ENCODE data around the gene MBD6. TPM values are rescaled to one million over a fixed set of nuclear protein-coding genes. Genes with fewer than 3 reads are reported as not detected.

Gene MBD6, protein sequence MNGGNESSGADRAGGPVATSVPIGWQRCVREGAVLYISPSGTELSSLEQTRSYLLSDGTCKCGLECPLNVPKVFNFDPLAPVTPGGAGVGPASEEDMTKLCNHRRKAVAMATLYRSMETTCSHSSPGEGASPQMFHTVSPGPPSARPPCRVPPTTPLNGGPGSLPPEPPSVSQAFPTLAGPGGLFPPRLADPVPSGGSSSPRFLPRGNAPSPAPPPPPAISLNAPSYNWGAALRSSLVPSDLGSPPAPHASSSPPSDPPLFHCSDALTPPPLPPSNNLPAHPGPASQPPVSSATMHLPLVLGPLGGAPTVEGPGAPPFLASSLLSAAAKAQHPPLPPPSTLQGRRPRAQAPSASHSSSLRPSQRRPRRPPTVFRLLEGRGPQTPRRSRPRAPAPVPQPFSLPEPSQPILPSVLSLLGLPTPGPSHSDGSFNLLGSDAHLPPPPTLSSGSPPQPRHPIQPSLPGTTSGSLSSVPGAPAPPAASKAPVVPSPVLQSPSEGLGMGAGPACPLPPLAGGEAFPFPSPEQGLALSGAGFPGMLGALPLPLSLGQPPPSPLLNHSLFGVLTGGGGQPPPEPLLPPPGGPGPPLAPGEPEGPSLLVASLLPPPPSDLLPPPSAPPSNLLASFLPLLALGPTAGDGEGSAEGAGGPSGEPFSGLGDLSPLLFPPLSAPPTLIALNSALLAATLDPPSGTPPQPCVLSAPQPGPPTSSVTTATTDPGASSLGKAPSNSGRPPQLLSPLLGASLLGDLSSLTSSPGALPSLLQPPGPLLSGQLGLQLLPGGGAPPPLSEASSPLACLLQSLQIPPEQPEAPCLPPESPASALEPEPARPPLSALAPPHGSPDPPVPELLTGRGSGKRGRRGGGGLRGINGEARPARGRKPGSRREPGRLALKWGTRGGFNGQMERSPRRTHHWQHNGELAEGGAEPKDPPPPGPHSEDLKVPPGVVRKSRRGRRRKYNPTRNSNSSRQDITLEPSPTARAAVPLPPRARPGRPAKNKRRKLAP
- 5.0 and 12.5 TPM in 2 replicates for total RNA-seq

DNA sequence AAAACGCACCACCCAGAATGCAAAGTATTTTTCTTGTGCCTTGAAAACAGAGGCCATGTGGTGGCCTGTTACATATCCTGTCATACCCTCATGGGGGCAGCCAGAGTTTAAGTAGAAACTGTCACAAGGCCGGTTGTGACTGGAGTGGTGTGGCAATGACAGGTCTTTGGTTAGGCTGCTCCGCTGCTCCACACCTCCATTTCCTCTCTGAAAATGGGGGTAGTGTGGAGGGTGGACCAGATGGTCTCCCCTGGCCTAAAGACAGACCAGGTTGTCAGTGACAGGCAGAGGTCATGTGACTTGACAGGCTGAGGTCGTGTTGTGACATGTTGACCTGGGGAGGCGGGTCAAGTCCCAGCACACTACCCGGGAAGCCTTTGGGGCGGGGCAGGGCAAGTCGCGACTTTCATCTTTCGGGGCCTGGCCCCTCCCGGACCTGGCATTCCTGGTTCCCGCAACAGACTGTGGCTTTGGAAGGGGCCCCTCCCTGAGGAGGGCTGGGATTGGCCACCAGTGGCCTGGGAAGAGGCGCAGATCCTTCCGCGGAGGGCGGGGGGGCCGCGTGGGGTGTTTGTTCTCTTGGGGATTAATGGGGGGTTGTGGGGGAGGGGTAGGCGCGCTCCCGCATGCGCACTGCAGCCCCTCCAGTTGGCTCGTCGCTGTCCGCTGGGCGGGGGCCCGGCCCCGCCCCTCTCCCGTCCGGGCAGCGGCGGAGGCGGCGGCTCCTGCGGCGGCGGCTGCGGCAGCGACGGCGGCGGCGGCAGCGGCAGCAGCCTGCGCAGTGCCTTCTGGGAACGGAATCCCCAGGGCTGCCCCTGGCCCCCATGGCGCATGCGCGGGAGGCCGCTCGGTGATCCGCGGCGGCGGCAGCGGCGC is at the start of gene MBD6:
Gene MBD6 (plus strand): TSS at position 814 of the 876 bp plus-strand sequence. CDS start 1,480 bp downstream, outside the sequence.
- DNase-seq (ENCODE audit: low read depth): peak; percentile 75

GRCh38 chr12:57473392-57473791 is 49.2 kb upstream of the MBD6 start:
- no peak for DNase-seq (ENCODE audit: low read depth)

GRCh38 chr12:57473886-57474285 is 48.7 kb upstream of the MBD6 start:
- DNase-seq (ENCODE audit: low read depth): no peak

- DNase-seq (ENCODE audit: low read depth): no peak
Observed at GRCh38 chr12:57474430-57474829, 48.2 kb upstream of the MBD6 start.

DNA sequence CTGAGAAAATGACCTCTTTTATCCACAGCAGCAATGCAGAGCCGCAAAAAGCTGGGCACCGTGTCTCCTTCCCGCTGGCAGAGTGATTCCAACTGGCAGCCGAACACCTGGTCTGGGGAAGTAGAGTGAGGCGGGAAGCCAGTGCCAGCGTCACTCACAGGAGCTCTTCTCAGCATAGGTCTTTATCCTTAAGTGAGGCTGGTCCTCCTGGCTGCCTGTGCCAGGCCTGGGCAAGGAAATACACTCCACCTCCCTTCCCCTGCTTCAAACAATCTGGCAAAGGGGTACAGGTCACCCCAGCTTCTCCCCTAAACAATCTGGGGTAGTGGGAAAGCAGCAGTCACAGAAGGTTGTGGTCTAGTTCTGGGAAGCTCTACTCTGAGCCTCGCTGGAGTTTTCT is 47.8 kb upstream of the MBD6 start:
- no peak for DNase-seq (ENCODE audit: low read depth)

DNA sequence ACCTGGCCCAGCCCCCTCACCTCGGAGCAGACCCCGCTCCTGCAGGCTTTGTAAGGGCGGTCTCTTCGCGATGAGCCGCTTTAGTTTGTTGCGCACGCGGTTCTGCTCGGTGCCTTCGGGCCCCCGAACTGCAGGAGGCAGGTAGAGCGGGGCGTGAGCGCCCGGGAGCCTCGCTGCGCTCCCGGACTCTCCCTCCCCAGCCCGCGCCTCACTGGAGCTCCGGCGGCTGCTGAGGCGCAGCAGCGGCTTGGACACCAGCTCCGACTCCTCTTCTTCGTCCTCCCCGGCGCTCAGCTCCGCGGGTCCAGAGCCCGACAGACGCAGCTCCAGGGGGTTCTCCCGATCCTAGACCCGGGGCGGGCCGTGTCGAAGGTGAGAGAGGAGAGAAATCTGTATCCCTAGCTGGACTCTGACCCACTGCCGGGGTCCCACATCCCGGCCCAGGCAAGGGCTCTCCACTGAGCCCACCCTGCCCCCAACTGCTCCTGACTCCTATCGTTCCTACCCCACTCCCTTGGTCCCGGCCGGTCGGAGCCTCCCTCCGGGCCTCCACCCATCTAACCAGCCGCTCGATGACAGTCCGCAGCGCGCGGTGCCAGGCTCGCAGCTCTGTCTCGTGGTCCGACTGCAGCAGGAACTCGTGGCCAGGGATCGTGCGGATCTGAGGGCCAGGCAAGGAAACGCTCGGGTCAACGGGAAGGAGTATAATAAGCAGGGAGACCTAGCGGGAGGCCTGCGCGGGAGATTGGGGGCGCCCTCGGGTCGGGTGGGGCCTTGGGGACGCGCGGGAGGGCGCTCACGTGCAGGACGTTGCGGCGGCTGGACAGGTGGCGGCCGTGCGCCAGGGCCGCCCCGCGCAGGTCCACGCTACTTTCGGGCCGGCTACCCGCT is 47.1 kb upstream of the MBD6 start:
- no peak for DNase-seq (ENCODE audit: low read depth)

GRCh38 chr12:57476162-57476992 is 46.2 kb upstream of the MBD6 start:
- no peak for DNase-seq (ENCODE audit: low read depth)

GRCh38 chr12:57476993-57477709 is 45.5 kb upstream of the MBD6 start:
- DNase-seq (ENCODE audit: low read depth): no peak

DNA sequence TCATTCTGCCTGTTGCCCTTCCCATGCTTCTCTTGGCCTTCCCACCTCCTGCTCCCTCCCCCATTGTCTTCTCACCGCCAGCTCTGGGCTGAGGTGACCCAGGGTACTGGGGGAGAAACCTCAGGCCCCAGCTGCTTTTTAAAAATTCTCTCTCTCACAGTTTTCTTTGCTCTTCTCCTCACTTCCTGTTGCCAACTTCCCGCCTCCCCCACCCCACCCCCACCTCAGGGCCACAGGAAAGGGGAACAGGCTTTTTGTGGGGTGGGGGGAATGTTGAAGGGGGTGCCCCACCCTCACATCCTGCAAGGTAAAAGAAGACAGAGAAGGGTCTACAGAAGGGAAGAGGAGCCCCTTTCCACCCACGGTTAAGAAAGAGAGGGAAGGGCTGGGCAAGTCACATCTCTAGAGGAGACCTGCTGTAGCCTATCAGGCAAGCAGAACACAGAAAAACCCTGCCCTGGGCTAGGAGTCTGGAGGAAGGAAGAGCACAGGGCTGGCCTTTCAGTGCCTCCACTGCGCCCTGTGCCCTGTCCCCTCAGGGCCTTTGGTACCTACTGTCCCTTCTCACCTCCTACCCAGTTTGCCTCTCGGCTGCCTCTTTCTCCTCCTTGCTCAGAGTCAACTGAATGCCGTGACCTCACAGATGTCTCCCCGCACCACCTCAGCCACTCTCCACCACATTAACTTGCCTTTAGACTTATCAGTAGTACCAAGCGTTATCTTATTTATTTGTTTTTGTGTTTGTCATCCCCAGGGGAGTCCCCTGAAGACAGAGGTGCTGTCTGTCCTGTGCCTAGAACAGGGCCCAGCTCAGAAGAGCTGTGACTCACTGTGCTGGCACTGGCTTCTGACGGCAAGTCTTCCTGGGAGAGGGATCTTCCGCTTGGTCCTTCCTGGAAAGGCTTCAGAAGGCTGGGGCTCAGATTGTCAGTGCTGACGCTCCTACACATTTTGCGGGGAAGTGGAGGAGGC is 44.6 kb upstream of the MBD6 start:
- no peak for DNase-seq (ENCODE audit: low read depth)

DNA sequence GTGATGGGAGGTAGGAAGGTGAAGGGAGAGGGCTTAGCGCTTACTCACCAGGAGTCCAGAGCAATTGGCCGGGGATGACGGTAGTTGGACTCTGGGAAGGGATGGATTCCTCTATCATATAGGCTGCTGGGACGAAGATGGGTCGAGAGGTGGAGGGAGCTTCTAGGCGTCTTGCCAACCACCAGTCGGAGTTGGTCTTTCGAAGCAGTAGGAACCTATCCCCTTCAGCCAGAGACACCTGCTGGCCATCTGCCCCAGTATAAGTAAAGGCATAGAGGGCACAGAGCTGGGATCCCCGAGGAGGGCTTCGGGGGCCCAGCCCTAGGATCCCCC is 43.6 kb upstream of the MBD6 start:
- DNase-seq (ENCODE audit: low read depth): no peak

- no peak for DNase-seq (ENCODE audit: low read depth)
Observed at GRCh38 chr12:57479376-57480115, 43.1 kb upstream of the MBD6 start, which contains the start of gene ARHGAP9. Gene ARHGAP9, minus strand, starts transcription at chr12:57479866. Its CDS starts 460 bp downstream, at chr12:57479406.

GRCh38 chr12:57481671-57482070 is 41.0 kb upstream of the MBD6 start:
- no peak for DNase-seq (ENCODE audit: low read depth)

DNA sequence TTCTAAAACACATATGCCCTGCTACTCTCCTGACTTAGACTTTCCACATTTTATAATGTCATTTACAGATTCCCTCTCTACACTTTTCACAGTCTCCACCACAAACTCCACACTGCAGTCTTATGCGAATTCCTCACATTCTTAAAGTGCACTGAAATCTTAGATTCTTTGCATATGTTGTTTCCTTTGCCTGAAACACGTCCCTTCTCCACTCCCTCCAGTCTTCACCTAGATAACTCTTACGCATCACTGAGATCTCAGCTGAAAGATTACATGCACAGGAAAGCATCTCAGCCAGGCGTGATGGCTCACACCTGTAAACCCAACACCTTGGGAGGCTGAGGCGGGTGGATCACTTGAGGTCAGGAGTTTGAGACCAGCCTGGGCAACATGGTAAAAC is 39.2 kb upstream of the MBD6 start:
- peak; percentile 72 for DNase-seq (ENCODE audit: low read depth)

- DNase-seq (ENCODE audit: low read depth): no peak
Observed at GRCh38 chr12:57485695-57486094, 36.9 kb upstream of the MBD6 start.

DNA sequence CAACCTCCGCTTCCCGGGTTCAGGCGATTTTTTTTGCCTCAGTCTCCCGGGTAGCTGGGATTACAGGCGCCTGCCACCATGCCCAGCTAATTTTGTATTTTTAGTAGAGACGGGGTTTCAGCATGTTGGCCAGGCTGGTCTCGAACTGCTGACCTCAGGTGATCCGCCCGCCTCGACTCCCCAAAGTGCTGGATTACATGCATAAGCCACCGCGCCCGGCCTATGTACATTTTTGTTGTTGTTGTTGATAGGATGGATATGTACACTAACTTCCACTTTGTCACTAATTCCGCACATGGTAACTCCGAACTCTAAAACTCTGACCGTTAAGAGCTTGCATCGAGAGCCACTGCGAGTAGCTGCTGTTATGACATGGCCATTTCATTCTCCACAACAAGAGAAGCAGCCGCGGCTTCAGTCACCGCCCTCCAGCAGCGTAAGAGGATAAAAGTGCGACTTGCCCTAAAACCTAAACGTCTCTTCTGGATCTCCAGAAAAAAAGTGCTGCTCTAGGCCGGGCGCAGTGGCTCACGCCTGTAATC is 35.5 kb upstream of the MBD6 start:
- no peak for DNase-seq (ENCODE audit: low read depth)

- peak; percentile 96 for DNase-seq (ENCODE audit: low read depth)
Observed at GRCh38 chr12:57487597-57488401, 34.8 kb upstream of the MBD6 start, which contains the start of gene MARS1. Gene MARS1, plus strand, starts transcription at chr12:57488068. Its CDS starts 23 bp downstream, at chr12:57488091.

Measured in renal cortical epithelial cell (primary cell).